Measurements from ENCODE around the gene EBF3.
A peak's percentile ranks its signal among the peaks of the same experiment; 100 is the strongest.

The EBF3 gene

DNA sequence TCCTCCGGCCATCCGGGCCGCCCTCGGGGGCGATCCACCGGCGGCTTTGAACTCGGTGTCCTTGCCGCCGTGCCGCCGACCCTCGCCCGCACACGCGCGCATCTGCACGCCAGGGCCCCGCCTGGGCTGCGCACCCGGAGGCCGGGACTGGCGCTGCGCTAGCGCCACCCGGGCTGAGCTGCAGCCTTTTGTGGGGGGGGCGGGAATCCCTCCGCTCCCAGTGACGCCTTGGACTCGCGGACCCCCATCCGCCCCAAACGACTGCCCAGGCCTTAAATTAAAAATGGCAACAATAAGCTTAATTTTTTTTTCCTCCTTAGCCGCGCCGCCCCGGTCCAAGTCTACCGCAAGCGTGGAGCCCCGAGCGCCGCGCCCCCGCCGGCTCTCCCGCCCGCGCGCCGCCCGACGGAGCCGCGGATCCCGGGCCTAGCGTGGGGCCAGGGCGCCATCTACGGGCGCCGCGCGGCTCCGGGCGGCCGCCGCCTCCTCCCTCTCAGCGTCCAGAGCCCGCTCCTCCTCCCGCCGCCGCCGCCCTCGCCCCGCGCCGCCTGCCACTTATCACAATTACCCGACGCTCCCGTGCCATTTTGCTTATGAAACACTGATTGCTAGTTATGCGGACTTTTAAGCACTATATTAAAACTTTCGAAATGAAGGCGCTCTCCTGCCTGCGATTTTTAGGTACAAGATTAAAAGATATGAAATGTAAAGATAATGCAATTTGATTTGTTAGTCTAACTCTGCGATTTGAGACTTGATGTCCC is 7.5 kb upstream of the EBF3 start:
- DNase-seq, result no peak

GRCh38 chr10:129970465-129971364 is 6.6 kb upstream of the EBF3 start:
- no peak for DNase-seq

- DNase-seq, result no peak
Measured at GRCh38 chr10:129969911-129970464, 5.9 kb upstream of the EBF3 start.

DNA sequence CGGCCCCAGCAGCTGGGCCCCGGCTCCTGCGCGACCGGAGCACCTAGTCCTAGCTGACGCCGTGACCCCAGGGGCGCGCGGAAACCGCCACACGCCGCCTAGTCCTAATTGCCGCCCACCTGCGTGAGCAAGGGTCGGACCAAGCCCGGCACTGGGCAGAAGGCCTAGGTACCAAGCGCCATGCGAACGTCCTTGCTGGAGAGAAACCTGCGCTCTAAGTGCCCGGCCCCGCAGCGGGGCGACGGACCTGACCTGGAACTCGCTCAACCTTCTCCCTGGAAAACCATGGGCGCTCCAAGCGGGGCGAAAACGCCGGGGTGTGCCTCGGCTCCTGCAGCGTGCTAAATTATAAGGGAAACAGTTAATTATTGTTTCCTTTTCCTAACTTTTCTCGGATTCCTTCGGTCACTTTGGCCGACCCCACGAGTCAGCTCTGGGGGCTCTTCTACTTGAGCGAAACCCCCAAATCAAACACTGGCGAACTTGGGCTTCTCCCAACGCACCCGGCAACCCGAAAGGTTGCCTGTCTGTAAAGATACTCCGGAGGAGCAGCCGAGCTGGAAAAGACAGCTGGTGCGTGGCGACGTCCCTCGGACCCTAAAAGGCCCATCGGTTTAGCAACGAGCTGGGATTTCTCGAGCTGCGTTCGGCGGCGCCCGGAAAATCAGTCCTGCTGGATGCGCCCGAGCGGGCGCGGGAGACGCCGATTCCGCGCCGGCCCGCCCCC is 5.3 kb upstream of the EBF3 start:
- no peak for DNase-seq

DNA sequence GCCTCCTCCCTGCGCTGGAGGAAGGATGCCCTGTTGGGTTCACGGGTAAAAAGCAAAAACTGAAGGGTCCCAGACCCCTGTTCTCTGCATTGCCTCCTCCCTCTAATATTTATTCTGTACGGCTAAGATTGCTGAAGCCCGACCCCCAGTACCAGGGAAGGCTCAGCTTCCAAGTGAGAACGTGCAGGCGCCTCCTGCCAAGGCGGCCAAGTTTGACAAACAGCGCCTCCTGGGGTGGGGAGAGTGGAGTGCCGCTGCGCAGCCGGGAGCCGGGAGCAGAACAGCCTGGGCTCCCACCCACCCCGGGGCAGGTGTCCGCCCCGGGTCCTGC is 4.7 kb upstream of the EBF3 start:
- DNase-seq, result peak; percentile 6

DNA sequence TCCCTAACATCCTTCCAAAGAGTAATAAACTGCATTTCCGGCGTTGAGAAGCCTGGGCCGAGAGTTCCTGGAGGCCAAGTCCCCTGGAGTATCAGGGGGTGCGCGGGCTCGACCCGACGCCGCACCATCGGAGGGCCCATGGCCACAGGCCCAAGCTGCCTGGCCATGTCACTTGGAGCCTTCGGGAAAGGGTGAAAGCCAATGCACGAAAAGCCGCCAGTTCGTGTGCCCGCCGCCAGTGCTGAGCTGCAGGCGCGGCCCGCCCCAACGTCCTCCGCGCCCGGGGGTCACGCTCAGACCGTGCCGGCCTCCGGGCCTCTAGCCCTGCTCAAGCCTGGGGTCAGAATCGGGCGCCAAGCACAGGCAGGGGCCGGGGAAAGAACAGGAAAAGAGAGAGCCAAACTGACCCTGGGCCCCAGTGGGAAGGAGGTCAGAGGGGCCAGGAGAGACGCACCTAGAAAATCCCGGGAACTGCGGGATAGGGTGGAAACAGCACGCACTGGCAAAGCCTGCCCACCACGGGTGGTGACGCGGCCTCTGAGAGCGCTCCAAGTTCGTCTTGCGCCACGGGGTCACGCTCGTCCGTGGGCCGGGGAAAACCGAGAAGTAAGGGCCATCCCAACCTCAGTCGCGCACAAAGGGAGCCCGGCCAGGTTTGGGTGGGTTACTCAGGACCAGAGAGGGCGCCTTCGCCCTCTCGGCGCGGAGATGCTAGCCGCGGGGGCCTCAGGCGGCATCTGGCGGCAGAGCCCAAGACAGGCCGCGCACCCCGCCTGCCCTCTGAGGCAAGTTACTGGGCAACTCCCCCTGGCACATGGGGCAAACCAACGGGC is 4.2 kb upstream of the EBF3 start:
- DNase-seq, result no peak

DNA sequence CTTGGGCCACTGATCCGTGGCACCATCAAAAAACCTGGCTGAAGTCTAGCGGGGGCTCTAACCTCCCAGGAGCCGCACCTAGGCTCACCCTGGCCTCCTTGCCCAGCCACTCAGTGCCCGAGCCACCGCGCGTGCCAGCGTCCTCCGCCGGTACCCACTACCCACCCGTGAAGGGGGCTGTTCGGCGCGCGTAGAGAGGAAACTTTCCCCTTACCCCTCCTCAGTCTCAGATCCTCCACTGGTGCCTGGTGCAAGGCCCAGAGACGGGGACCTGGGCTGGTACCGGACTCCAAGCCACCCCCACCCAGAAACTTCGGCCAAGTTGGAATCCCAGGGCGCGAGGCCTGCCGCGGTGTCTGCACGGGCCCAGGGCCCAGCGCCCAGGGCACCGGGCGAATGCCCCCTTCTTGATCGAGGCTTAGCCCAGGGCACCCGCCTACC is 3.5 kb upstream of the EBF3 start:
- DNase-seq, result no peak

GRCh38 chr10:129966889-129967578 is 3.0 kb upstream of the EBF3 start:
- no peak for DNase-seq

GRCh38 chr10:129966370-129966888 is 2.4 kb upstream of the EBF3 start:
- DNase-seq, result no peak

DNA sequence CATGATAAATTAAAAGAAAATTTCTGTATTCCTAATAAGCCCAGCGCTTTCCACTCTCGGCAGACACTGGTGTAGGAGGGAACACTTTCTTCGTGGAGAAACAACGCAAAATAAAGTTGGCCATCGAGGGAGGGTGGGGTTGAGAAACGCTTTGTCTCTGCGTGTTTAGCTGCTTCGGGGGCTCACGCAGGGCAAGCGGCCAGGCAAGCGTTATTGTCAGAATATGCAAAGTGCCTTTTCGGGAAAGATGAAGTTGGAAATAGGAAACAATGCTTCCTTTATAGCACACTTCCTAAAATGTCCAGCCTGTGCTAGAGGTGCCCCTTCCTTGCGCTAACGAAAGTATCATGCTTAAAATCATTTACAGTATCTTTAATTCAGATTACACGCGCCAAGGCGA is 1.9 kb upstream of the EBF3 start:
- no peak for DNase-seq

DNA sequence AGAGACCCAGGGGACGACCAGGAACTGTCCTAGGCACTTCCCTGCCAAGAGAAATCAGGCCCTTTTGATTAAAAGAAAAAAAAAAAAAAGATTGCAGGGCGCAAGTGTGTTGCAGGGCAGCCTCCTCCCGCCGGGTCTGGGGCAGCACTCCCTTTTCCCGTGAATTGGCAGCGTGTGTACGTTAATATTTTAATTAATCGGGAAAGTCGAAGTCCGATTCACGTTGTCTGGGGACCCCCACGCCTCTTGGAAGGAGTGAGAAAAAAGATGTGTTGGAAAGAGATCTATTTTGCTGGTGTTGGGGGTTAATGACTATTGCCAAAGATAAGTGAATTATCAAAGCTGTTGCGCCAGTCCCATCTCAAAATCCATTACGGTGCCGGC is 1.3 kb upstream of the EBF3 start:
- no peak for DNase-seq

- no peak for DNase-seq
Measured at GRCh38 chr10:129964611-129965424, 744 bp upstream of the EBF3 start.

GRCh38 chr10:129962872-129963640 is 1.0 kb downstream of the EBF3 start:
- no peak for DNase-seq

DNA sequence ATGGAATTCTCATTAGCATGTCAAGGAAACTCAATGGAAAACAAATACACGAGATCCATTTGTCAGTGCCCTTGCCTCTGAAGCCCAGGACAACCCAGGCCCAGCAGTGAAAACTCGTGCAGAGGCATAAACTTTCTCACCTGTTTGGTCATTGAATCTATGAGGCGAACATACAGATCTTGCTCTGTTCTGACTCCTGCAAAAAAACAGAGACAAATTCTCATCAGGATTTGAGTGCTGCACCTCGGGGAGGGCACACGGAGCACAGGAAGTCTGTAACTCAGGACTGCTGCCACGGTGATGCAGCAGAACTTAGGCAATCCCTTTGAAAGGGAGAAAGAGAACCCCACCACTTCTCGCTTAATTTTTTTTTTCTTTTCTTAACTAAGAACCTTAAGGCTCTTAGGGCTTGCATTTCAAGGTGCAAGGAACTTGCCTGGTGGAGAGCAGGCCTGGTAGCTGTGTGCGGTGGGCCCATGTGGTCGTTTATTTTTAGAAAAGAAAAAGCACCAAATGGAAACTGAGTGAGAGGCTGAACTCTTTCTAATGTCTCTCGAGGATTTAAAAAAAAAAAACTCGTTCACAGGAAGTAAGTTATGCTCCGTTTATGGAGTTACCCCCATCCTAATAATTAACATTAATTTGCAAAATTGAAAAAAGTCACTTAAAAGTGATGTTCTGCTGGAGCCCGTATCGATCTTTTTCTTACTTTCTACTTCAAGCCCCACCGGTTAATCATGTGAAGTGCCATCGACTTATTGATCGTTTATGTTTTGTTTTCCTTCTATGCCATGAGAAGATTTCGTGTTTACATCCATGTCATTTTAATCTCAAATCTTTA is 1.8 kb downstream of the EBF3 start:
- DNase-seq, result no peak

DNA sequence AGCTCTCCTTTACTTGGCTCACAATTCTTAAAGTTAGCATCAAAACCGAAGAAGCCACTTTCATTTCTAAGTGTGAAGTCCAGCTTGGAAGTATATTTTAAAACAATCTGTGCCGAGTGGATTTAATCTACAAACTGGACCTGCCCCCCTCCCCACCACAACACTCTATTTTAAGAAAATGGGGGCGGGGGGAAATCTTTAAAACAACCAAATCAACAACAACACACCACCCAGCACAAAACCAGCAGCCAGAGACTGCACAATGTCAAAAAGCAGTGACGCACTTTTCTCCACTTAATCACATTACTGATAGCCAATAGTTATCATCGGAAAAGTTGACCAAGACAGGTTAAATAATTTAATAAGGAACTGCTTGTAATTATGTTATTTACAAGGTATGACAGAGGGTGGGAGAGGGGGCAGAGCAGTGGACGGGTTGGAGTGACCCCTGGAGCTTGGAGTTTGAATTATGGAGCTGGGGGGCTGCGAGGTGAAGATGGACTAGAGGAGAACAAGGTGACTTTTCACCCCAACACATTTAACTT is 2.8 kb downstream of the EBF3 start:
- no peak for DNase-seq

- DNase-seq, result no peak
Measured at GRCh38 chr10:129960481-129961156, 3.5 kb downstream of the EBF3 start.

GRCh38 chr10:129959544-129960480 is 4.3 kb downstream of the EBF3 start:
- no peak for DNase-seq
